IMR-90 (cell line): ENCODE measurements around the gene ADAMTS9.
A peak's percentile ranks its signal among the peaks of the same experiment; 100 is the strongest.

Source experiments
- BHLHE40 ChIP-seq: fragments of 150-350 bp; IDR thresholded peaks from 2 replicates; pipeline ENCODE4 v1.6.1; 2016; ENCODE audit warnings: mild to moderate bottlenecking, low read depth, low read length
- CTCF ChIP-seq: conservative IDR thresholded peaks from 2 replicates; pipeline ENCODE4 v1.5.1; 2012; ENCODE audit warnings: mild to moderate bottlenecking, low read depth, low read length, improper control_type of control experiment
- NFE2L2 ChIP-seq: fragments of 150-350 bp; IDR thresholded peaks from 2 replicates; pipeline ENCODE4 v1.6.1; 2016; ENCODE audit warnings: low read depth, mild to moderate bottlenecking, low read length
- SMC3 ChIP-seq: fragments of 150-350 bp; IDR thresholded peaks from 2 replicates; pipeline ENCODE4 v1.6.1; 2016; ENCODE audit warnings: low read depth, mild to moderate bottlenecking, antibody characterized with exemption, low read length, moderate library complexity

GRCh38 chr3:64501298-64501906 lies 186.4 kb downstream of the ADAMTS9 start:
- TF ChIP-seq CTCF (no peak), BHLHE40 (peak; percentile 31; the same call in 1 of the 2 replicates), SMC3 (no peak), NFE2L2 (peak; percentile 30; the same call in 1 of the 2 replicates)
